Transverse colon (tissue), 4 donors: Measurements from ENCODE around the gene PSMB11.

ENCODE experiments used
- CTCF ChIP-seq, 5 experiments: fragments of 200-600 bp in 3 of 5; fragments of 450-650 bp in 2 of 5; sonication (generic) in 3 of 5; IDR thresholded peaks; 1 replicate in 2 of 5; 2 replicates in 3 of 5; pipeline ENCODE4 v1.5.1; 2016 to 2017; ENCODE audit warnings: antibody characterized with exemption in 5 of 5, inconsistent platforms in 3 of 5, mild to moderate bottlenecking in 2 of 5, moderate library complexity in 1 of 5
- EP300 ChIP-seq: sonication (generic); formaldehyde crosslinking; IDR thresholded peaks from one replicate; pipeline ENCODE4 v1.6.1; 2017; ENCODE audit warnings: antibody characterized with exemption, low read depth
- POLR2A ChIP-seq: fragments of 450-650 bp; IDR thresholded peaks from one replicate; pipeline ENCODE4 v1.6.1; 2016; ENCODE audit warnings: antibody characterized with exemption, mild to moderate bottlenecking, moderate library complexity
- POLR2AphosphoS5 ChIP-seq, 3 donors: sonication (generic); formaldehyde crosslinking; IDR thresholded peaks; one replicate each; pipeline ENCODE4 v1.6.1; 2016; ENCODE audit warnings: antibody characterized with exemption in 3 of 3

GRCh38 chr14:23054000-23054811 is 12.2 kb downstream of the PSMB11 start:
- TF ChIP-seq CTCF (IDR thresholded peaks at IDR 0.05) = no peak
- TF ChIP-seq POLR2AphosphoS5 (IDR thresholded peaks at IDR 0.05) = no peak
- no peak for TF ChIP-seq POLR2A
- no peak for TF ChIP-seq EP300
